GM12878 (cell line): ENCODE data around the gene HNRNPR. TPM values are rescaled to one million over a fixed set of nuclear protein-coding genes. Genes with fewer than 3 reads are reported as not detected.

Experiments
- CBX5 ChIP-seq: sonication (generic); IDR thresholded peaks from 2 replicates; pipeline ENCODE4 v1.6.1; 2016; ENCODE audit warnings: low read depth, moderate library complexity, mild to moderate bottlenecking, inconsistent platforms
- ESRRA ChIP-seq: IDR thresholded peaks from 2 replicates; pipeline ENCODE4 v1.6.1; 2012; ENCODE audit warnings: mild to moderate bottlenecking, low read length, improper control_type of control experiment
- KLF5 ChIP-seq: fragments of 450-650 bp; IDR thresholded peaks from 2 replicates; pipeline ENCODE4 v1.6.1; 2014; ENCODE audit warnings: mild to moderate bottlenecking; ENCODE audit not compliant: partially characterized antibody
- PAX8 ChIP-seq: fragments of 450-650 bp; IDR thresholded peaks from 2 replicates; pipeline ENCODE4 v1.6.1; 2017; ENCODE audit warnings: mild to moderate bottlenecking, moderate library complexity
- ZNF217 ChIP-seq: fragments of 450-650 bp; IDR thresholded peaks from 2 replicates; pipeline ENCODE4 v1.6.1; 2017; ENCODE audit warnings: antibody characterized with exemption, mild to moderate bottlenecking
- ZNF274 ChIP-seq: IDR thresholded peaks from one replicate; pipeline ENCODE4 v1.8.0; 2011; ENCODE audit not compliant: insufficient read length, insufficient read depth
- polyA plus RNA-seq, 11 experiments: library from polyadenylated mRNA; depleted of rRNA in 4 of 11; unstranded in 6 of 11; stranded (reverse) in 5 of 11; fragments of >200 nt; fragmentation: Nextera tagmentation in 4 of 11; fragmentation: Illumina TruSeq in 1 of 11; extraction: Ambion mirVana in 4 of 11; extraction: Trizol in 1 of 11; gene quantifications; 1 replicate in 1 of 11; 2 replicates in 10 of 11; pipeline versions ENCODE4 v1.2.1 to v1.2.3, GENCODE V29; 2011 to 2016; ENCODE audit warnings: inconsistent platforms in 2 of 11, missing spikeins in 2 of 11, low read depth in 1 of 11
- total RNA-seq, 4 experiments: library from RNA; depleted of rRNA in 3 of 4; stranded (reverse); fragments of >200 nt in 3 of 4; fragmentation: Illumina TruSeq in 1 of 4; extraction: Trizol in 1 of 4; gene quantifications; 2 replicates each; pipeline versions ENCODE4 v1.2.1 to v1.2.3, GENCODE V29; 2013 to 2021
- TF ChIP-seq, protein P1 (sequence below): IDR thresholded peaks from 2 replicates; pipeline ENCODE4 v1.6.1; 2012; ENCODE audit warnings: improper control_type of control experiment, low read depth, low read length; ENCODE audit not compliant: insufficient replicate concordance
- TF ChIP-seq, protein P2 (sequence below): fragments of 450-650 bp; IDR thresholded peaks from 2 replicates; pipeline ENCODE4 v1.6.1; 2017; ENCODE audit warnings: mild to moderate bottlenecking, low read depth, inconsistent platforms; ENCODE audit not compliant: poor library complexity, severe bottlenecking

Gene HNRNPR
- total and polyA plus RNA-seq, 10 of the 15 experiments (the other 5 are each of a cell fraction or from before 2014, with no cell fraction given), result 80.5 to 280 (median 218) TPM

DNA sequence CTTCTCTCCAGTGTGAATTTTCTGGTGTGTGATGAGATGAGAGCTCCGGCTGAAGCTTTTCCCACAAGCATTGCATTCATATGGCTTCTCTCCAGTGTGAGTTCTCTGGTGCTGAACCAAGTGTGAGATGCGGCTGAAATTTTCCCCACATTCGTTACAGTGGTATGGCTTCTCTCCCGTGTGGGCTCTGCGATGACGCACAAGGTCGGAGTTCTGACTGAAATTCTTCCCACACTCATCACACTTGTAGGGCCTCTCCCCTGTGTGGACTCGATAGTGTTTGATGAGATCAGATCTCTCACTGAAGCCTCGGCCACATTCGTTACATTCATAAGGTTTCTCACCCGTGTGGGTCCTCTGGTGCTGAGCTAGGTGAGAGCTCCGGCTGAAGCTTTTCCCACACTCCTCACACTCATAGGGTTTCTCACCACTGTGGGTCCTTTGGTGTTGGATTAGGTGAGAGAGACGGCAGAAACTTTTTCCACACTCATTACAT lies 18.2 kb upstream of the HNRNPR start (continued):
- TF ChIP-seq, protein P1, sequence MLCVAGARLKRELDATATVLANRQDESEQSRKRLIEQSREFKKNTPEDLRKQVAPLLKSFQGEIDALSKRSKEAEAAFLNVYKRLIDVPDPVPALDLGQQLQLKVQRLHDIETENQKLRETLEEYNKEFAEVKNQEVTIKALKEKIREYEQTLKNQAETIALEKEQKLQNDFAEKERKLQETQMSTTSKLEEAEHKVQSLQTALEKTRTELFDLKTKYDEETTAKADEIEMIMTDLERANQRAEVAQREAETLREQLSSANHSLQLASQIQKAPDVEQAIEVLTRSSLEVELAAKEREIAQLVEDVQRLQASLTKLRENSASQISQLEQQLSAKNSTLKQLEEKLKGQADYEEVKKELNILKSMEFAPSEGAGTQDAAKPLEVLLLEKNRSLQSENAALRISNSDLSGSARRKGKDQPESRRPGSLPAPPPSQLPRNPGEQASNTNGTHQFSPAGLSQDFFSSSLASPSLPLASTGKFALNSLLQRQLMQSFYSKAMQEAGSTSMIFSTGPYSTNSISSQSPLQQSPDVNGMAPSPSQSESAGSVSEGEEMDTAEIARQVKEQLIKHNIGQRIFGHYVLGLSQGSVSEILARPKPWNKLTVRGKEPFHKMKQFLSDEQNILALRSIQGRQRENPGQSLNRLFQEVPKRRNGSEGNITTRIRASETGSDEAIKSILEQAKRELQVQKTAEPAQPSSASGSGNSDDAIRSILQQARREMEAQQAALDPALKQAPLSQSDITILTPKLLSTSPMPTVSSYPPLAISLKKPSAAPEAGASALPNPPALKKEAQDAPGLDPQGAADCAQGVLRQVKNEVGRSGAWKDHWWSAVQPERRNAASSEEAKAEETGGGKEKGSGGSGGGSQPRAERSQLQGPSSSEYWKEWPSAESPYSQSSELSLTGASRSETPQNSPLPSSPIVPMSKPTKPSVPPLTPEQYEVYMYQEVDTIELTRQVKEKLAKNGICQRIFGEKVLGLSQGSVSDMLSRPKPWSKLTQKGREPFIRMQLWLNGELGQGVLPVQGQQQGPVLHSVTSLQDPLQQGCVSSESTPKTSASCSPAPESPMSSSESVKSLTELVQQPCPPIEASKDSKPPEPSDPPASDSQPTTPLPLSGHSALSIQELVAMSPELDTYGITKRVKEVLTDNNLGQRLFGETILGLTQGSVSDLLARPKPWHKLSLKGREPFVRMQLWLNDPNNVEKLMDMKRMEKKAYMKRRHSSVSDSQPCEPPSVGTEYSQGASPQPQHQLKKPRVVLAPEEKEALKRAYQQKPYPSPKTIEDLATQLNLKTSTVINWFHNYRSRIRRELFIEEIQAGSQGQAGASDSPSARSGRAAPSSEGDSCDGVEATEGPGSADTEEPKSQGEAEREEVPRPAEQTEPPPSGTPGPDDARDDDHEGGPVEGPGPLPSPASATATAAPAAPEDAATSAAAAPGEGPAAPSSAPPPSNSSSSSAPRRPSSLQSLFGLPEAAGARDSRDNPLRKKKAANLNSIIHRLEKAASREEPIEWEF, result no peak
- no peak for TF ChIP-seq ESRRA
- TF ChIP-seq PAX8, result no peak
- 0 out of 2 replicates have a peak, but pooled peaks have one; percentile 23 for TF ChIP-seq ZNF217
- TF ChIP-seq KLF5, result peak; percentile 90
- TF ChIP-seq ZNF274, result peak; percentile 23
- TF ChIP-seq, protein P2, sequence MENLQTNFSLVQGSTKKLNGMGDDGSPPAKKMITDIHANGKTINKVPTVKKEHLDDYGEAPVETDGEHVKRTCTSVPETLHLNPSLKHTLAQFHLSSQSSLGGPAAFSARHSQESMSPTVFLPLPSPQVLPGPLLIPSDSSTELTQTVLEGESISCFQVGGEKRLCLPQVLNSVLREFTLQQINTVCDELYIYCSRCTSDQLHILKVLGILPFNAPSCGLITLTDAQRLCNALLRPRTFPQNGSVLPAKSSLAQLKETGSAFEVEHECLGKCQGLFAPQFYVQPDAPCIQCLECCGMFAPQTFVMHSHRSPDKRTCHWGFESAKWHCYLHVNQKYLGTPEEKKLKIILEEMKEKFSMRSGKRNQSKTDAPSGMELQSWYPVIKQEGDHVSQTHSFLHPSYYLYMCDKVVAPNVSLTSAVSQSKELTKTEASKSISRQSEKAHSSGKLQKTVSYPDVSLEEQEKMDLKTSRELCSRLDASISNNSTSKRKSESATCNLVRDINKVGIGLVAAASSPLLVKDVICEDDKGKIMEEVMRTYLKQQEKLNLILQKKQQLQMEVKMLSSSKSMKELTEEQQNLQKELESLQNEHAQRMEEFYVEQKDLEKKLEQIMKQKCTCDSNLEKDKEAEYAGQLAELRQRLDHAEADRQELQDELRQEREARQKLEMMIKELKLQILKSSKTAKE, result no peak
- TF ChIP-seq CBX5, result peak; percentile 85
